ENCODE results near the gene IARS2.
A peak's percentile ranks its signal among the peaks of the same experiment; 100 is the strongest.

The IARS2 gene

DNA sequence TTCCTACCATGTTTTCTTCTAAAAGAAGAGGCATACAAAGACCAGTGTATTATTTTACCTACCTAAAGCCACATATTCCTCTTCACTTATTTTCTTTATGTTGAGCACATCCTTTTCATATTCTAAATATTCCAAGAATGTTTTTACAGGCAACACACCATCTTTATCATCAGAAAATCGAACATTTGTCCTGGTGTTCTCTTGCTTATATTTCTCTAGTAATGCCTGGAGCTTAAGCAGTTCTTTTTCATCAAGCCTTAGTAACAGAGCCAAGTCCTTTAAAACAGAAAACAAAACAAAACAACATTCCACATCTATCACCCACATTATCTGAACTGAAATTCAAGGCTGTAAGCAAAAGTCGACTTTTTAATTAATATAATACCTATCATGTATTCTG is 88.7 kb downstream of the IARS2 start:
- peak overlapping the region; percentile 7 to 62 (median 59) for H3K27ac Mint-ChIP-seq
- peaks cover 9% of the 10 kb centered on the region for H3K4me1 Mint-ChIP-seq
- H3K4me3 Mint-ChIP-seq: no peak overlapping the region
- TF ChIP-seq, protein P1, sequence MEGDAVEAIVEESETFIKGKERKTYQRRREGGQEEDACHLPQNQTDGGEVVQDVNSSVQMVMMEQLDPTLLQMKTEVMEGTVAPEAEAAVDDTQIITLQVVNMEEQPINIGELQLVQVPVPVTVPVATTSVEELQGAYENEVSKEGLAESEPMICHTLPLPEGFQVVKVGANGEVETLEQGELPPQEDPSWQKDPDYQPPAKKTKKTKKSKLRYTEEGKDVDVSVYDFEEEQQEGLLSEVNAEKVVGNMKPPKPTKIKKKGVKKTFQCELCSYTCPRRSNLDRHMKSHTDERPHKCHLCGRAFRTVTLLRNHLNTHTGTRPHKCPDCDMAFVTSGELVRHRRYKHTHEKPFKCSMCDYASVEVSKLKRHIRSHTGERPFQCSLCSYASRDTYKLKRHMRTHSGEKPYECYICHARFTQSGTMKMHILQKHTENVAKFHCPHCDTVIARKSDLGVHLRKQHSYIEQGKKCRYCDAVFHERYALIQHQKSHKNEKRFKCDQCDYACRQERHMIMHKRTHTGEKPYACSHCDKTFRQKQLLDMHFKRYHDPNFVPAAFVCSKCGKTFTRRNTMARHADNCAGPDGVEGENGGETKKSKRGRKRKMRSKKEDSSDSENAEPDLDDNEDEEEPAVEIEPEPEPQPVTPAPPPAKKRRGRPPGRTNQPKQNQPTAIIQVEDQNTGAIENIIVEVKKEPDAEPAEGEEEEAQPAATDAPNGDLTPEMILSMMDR (IDR thresholded peaks at IDR 0.05; ENCODE audit: unreplicated experiment in 3 of 3): no peak
- H3K36me3 Mint-ChIP-seq (ENCODE audit: low read depth): peaks cover 54% of the 10 kb centered on the region
- H3K9me3 Mint-ChIP-seq: peaks cover 3% of the 10 kb centered on the region
- no peaks in the 10 kb centered on the region for H3K27me3 Mint-ChIP-seq (ENCODE audit: low read depth)

DNA sequence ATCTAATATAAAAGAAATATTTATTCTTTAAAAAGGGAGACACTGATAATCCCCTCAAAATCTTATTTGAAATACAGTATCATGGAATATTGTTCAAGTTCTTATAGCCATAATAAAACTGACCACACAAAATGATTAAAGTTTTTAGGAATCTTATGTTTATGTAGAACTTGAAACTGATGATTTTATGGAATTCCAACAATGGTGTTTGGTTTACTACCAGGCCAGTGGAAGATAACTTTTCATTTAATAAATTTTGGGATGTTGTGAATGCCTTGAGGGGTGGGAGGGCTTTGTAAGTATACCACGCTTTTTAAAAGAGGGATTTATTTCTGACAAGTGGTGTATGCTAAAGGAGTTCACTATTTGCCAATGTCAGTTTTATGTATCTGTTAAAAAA is 90.6 kb downstream of the IARS2 start:
- H3K27ac Mint-ChIP-seq: peak overlapping the region in 1 of 3 experiments; percentile 42

DNA sequence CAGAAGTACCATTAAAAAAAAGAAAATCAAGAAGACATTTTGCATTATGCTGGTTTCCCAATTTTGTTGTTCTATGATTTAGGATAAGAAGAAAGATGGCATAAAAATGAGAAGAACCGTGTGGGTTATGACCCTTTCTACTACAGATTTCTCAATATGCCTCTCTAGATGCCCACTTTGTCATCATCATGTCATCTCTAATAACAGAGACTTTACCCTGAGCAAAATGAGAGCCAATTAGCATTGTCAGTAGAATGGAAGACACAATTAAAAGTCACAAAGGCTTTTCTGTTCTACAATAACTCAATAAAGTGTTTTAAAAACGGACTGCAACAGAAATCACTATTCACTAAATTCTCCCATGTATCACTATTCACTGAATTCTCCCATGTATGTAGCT is 92.8 kb downstream of the IARS2 start:
- no peak overlapping the region for H3K27ac Mint-ChIP-seq
- H3K9me3 Mint-ChIP-seq: no peaks in the 10 kb centered on the region
- H3K4me3 Mint-ChIP-seq: no peak overlapping the region
- TF ChIP-seq, protein P1 (IDR thresholded peaks at IDR 0.05; ENCODE audit: unreplicated experiment in 3 of 3): no peak
- H3K4me1 Mint-ChIP-seq: peaks cover 14% of the 10 kb centered on the region
- peaks cover 39% of the 10 kb centered on the region for H3K36me3 Mint-ChIP-seq (ENCODE audit: low read depth)
- no peaks in the 10 kb centered on the region for H3K27me3 Mint-ChIP-seq (ENCODE audit: low read depth)

More for the DNA sequence above, 90.6 kb downstream of the IARS2 start:
- H3K4me1 Mint-ChIP-seq: peaks cover 14% of the 10 kb centered on the region
- no peak overlapping the region for H3K4me3 Mint-ChIP-seq
- H3K36me3 Mint-ChIP-seq (ENCODE audit: low read depth): peaks cover 47% of the 10 kb centered on the region
- no peaks in the 10 kb centered on the region for H3K27me3 Mint-ChIP-seq (ENCODE audit: low read depth)
- TF ChIP-seq, protein P1 (IDR thresholded peaks at IDR 0.05; ENCODE audit: unreplicated experiment in 3 of 3): no peak
- H3K9me3 Mint-ChIP-seq: peaks cover under 1% of the 10 kb centered on the region

DNA sequence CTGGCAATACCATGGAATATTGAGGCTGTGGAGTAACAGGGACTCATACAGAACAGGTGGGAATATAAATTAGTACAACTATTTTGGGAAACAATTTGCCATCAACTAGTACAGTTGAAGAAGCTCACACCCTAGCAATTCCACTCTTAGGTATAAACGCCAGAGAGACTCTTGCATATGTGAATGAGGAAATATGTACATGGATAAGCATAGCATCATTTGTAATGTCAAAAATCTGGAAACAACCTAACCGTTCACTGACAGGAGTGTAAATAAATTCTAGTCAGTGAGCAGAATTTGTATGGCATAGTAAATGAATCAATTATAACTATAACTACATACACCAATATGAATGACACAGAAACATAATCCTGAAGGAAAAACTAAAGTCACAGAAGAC is 94.6 kb downstream of the IARS2 start:
- Mint-ChIP-seq H3K9me3 (no peaks in the 10 kb centered on the region), H3K36me3 (ENCODE audit: low read depth) (peaks cover 44% of the 10 kb centered on the region), H3K27ac (no peak overlapping the region), H3K4me1 (peaks cover 5% of the 10 kb centered on the region), H3K4me3 (no peak overlapping the region), H3K27me3 (ENCODE audit: low read depth) (no peaks in the 10 kb centered on the region)
- TF ChIP-seq, protein P1 (IDR thresholded peaks at IDR 0.05; ENCODE audit: unreplicated experiment in 3 of 3): no peak

DNA sequence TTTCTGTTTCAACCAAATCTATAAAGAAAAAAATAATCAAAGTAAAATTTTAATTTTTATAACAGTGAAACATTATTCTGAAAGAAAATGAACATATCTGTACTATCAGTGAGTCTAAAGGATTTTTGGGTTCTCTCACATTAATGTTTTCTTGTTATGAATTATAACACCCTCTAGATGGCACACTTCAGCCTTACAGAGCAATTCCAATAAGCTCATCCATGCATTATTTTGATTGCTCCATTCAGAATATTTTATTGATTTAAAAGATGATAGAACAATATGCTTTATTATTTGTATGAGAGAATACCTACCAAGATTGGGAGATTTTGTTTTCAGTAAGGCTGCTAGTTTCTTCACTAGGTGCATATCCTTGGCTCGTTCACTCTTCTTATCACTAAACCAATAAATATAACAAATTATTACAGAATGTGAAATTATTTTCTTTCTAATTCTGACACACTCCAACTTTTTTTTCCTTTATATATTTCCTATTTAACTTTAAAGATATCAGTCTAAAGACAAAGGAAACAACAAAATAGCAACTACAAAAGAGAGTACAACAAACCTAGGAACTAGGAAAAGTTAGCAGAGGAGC is 95.9 kb downstream of the IARS2 start:
- Mint-ChIP-seq H3K36me3 (ENCODE audit: low read depth) (peaks cover 53% of the 10 kb centered on the region), H3K4me3 (no peak overlapping the region), H3K9me3 (no peaks in the 10 kb centered on the region), H3K4me1 (peaks cover 5% of the 10 kb centered on the region), H3K27me3 (ENCODE audit: low read depth) (no peaks in the 10 kb centered on the region), H3K27ac (no peak overlapping the region)
- TF ChIP-seq, protein P1 (IDR thresholded peaks at IDR 0.05; ENCODE audit: unreplicated experiment in 3 of 3): peak; percentile 48 to 66 (median 58)

DNA sequence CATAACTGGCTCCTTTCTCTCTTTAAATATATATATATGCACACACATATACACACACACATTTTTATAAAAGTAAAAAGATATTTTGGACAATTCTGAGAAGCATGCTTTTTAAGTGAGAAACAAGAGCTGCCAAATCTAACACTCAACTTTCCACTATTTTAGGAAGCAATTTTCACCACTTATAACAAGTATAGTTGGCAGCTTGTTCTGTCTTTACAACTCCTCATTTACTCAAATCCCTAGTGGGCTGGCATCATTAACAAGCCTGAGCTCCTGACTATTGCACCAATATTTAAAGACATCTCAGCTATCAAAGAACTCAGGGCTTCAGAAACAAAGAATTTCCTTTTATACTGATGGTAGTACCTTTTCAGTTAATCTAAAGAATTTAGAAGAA is 101.8 kb downstream of the IARS2 start:
- TF ChIP-seq, protein P1 (IDR thresholded peaks at IDR 0.05; ENCODE audit: unreplicated experiment in 3 of 3): no peak
- H3K27ac Mint-ChIP-seq: no peak overlapping the region
- H3K36me3 Mint-ChIP-seq (ENCODE audit: low read depth): peaks cover 26% of the 10 kb centered on the region
- H3K4me3 Mint-ChIP-seq: no peak overlapping the region
- H3K9me3 Mint-ChIP-seq: no peaks in the 10 kb centered on the region
- no peaks in the 10 kb centered on the region for H3K27me3 Mint-ChIP-seq (ENCODE audit: low read depth)
- no peaks in the 10 kb centered on the region for H3K4me1 Mint-ChIP-seq

All from nephron (organoid).